Measurements from ENCODE around the gene MAP3K8.

GRCh38 chr10:30462513-30462912 is 28.5 kb downstream of the MAP3K8 start:
- TF ChIP-seq POLR2A (IDR thresholded peaks at IDR 0.05) (no peak), POLR2AphosphoS5 (IDR thresholded peaks at IDR 0.05) (no peak), EP300 (IDR thresholded peaks at IDR 0.05) (no peak)
- TF ChIP-seq, protein P1, sequence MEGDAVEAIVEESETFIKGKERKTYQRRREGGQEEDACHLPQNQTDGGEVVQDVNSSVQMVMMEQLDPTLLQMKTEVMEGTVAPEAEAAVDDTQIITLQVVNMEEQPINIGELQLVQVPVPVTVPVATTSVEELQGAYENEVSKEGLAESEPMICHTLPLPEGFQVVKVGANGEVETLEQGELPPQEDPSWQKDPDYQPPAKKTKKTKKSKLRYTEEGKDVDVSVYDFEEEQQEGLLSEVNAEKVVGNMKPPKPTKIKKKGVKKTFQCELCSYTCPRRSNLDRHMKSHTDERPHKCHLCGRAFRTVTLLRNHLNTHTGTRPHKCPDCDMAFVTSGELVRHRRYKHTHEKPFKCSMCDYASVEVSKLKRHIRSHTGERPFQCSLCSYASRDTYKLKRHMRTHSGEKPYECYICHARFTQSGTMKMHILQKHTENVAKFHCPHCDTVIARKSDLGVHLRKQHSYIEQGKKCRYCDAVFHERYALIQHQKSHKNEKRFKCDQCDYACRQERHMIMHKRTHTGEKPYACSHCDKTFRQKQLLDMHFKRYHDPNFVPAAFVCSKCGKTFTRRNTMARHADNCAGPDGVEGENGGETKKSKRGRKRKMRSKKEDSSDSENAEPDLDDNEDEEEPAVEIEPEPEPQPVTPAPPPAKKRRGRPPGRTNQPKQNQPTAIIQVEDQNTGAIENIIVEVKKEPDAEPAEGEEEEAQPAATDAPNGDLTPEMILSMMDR (IDR thresholded peaks at IDR 0.05), result no peak

All from gastroesophageal sphincter (tissue), 3 donors.